Lower leg skin (tissue), 4 donors: ENCODE results near the gene FAM53B. TPM values are rescaled to one million over a fixed set of nuclear protein-coding genes. Genes with fewer than 3 reads are reported as not detected.

Experiments
- DNase-seq, 2 donors: peaks; one replicate each; pipeline ENCODE4 v3.0.0-alpha.2; 2019; ENCODE audit warnings: low spot score in 2 of 2
- H3K4me3 ChIP-seq: fragments of 200-600 bp; sonication (generic); 2 replicates; pipeline ENCODE4 v1.5.1; 2017; ENCODE audit warnings: mild to moderate bottlenecking, low read depth; ENCODE audit not compliant: poor library complexity, severe bottlenecking
- CTCF ChIP-seq, 3 donors: fragments of 450-650 bp; IDR thresholded peaks; one replicate each; pipeline ENCODE4 v1.5.1; 2016; ENCODE audit warnings: antibody characterized with exemption in 3 of 3, mild to moderate bottlenecking in 3 of 3, moderate library complexity in 2 of 3
- POLR2A ChIP-seq, 2 donors: fragments of 450-650 bp; IDR thresholded peaks; one replicate each; pipeline ENCODE4 v1.6.1; 2016 to 2017; ENCODE audit warnings: antibody characterized with exemption in 2 of 2, mild to moderate bottlenecking in 1 of 2, moderate library complexity in 1 of 2
- whole genome bisulfite sequencing, 2 donors: methylation state at CpG; one replicate each; pipeline ENCODE4 v1.1.5; 2018; 5-methylcytosine and 5-hydroxymethylcytosine counted together
- intact Hi-C: fragments of 100-400 bp; cut with DNase I; formaldehyde crosslinking; loops from one replicate; pipeline ENCODE4 v1.15.0; 2023; ENCODE audit warnings: low total_unique reads
- total RNA-seq, 4 donors: library from RNA; depleted of rRNA; stranded (reverse); fragments of >200 nt; gene quantifications; one replicate each; pipeline ENCODE4 v1.1.0, GENCODE V29; 2016

FAM53B gene
- total RNA-seq, 4 donors from 2014 or later: 41.5 to 69.1 (median 58.2) TPM

- intact Hi-C loops: no loop called here
- TF ChIP-seq CTCF (IDR thresholded peaks at IDR 0.05) (no peak), POLR2A (IDR thresholded peaks at IDR 0.05) (no peak)
- DNase-seq: no peak
- H3K4me3 ChIP-seq: no peak overlapping the region
- 65% methylated on average over 6 of the region's 6 CpGs for WGBS, 2 donors
Observed at GRCh38 chr10:124715439-124715838, 28.7 kb downstream of the FAM53B start.

- DNase-seq: no peak
- intact Hi-C loops: no loop called here
- no peak for TF ChIP-seq CTCF (IDR thresholded peaks at IDR 0.05)
- TF ChIP-seq POLR2A (IDR thresholded peaks at IDR 0.05): no peak
- WGBS, 2 donors: 64 to 66% methylated on average over 10 of the region's 10 CpGs
- H3K4me3 ChIP-seq: no peak overlapping the region
Observed at GRCh38 chr10:124713679-124714255, 30.4 kb downstream of the FAM53B start.

GRCh38 chr10:124712704-124713407 lies 31.3 kb downstream of the FAM53B start:
- no peak for DNase-seq
- 94 to 99% methylated on average over 5 of the region's 5 CpGs for WGBS, 2 donors
- intact Hi-C loops: no loop called here
- no peak for TF ChIP-seq POLR2A (IDR thresholded peaks at IDR 0.05)
- TF ChIP-seq CTCF (IDR thresholded peaks at IDR 0.05): no peak
- no peak overlapping the region for H3K4me3 ChIP-seq

- TF ChIP-seq POLR2A (IDR thresholded peaks at IDR 0.05) (no peak), CTCF (IDR thresholded peaks at IDR 0.05) (no peak)
- no peak for DNase-seq
- WGBS, 2 donors: 69 to 78% methylated on average over 7 of the region's 7 CpGs
- H3K4me3 ChIP-seq: no peak overlapping the region
- intact Hi-C loops: no loop called here
Observed at GRCh38 chr10:124711145-124711544, 33.0 kb downstream of the FAM53B start.

- WGBS, 2 donors: 65 to 70% methylated on average over 14 of the region's 14 CpGs
- intact Hi-C loops: no loop called here
- H3K4me3 ChIP-seq: no peak overlapping the region
- TF ChIP-seq CTCF (IDR thresholded peaks at IDR 0.05) (no peak), POLR2A (IDR thresholded peaks at IDR 0.05) (no peak)
- DNase-seq: no peak
Observed at GRCh38 chr10:124710266-124710881, 33.8 kb downstream of the FAM53B start.
